PC-9 (cell line): Measurements from ENCODE around the gene P2RX7.

Experiments used
- CTCF ChIP-seq: fragments of 200-600 bp; sonication (generic); conservative IDR thresholded peaks from 2 replicates; pipeline ENCODE4 v1.6.1; 2017; ENCODE audit warnings: mixed run types, antibody characterized with exemption, mild to moderate bottlenecking, moderate library complexity
- EZH2 ChIP-seq: fragments of 200-600 bp; sonication (generic); IDR thresholded peaks from 2 replicates; pipeline ENCODE4 v1.8.0; 2017; ENCODE audit warnings: antibody characterized with exemption, low read depth

- TF ChIP-seq CTCF (no peak), EZH2 (no peak)
Observed at GRCh38 chr12:121196902-121197301, 64.2 kb downstream of the P2RX7 start.
